ENCODE measurements around the gene LARP4B.
"Not testable (repeated sequence)": the region's sequence is repeated elsewhere in the genome, so short reads cannot be mapped to it uniquely, and the experiment has no call there.

Gene LARP4B

DNA sequence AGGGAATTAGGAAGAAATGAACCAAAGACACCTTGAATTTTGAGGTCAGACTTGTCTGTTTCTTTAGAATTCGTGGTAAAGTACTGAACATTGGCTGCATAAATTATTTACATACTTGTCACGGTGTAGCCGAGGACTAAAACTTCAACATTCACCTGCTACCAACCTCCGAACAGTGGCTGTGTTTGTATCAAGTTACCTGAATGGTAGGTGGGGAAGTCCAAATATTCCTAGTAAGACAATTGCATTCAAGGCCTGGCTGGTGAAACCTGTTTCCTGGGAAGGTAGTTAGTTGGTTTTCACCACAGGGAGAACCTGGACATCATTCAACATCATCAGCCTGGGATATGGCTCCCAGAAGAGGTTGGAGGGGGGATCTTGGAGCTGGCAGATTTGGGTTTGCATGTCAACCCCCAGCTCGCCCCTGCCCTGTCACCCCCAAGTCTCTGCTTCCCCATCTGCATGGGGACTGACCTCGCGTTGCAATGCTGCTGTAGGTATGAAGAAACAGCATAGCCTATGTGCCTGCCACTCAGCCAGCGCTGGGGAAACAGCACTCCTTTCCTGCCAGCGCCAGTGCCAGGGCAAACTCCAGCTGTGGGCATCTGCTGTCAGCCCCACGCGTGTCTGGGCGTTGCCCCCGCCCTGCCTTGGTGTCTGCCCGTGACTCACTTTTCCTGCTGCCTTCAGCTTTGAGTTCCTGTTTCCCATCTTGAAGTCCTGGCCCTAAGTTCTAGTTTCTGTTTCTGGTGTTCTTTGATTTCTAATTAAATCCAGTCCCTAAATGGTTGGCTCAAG is 12.7 kb upstream of the LARP4B start:
- TF ChIP-seq, protein P1, sequence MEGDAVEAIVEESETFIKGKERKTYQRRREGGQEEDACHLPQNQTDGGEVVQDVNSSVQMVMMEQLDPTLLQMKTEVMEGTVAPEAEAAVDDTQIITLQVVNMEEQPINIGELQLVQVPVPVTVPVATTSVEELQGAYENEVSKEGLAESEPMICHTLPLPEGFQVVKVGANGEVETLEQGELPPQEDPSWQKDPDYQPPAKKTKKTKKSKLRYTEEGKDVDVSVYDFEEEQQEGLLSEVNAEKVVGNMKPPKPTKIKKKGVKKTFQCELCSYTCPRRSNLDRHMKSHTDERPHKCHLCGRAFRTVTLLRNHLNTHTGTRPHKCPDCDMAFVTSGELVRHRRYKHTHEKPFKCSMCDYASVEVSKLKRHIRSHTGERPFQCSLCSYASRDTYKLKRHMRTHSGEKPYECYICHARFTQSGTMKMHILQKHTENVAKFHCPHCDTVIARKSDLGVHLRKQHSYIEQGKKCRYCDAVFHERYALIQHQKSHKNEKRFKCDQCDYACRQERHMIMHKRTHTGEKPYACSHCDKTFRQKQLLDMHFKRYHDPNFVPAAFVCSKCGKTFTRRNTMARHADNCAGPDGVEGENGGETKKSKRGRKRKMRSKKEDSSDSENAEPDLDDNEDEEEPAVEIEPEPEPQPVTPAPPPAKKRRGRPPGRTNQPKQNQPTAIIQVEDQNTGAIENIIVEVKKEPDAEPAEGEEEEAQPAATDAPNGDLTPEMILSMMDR (IDR thresholded peaks at IDR 0.05; ENCODE audit: control extremely low read depth, extremely low read depth, low read depth, missing control alignments), result no peak
- CTCF ChIA-PET, result interaction anchor here (1.0 to 2.3 kb wide), 4 partner anchors 11 to 137 kb away, joined by 3 to 11 read pairs (median 4); no protein-coding TSS in a partner anchor
- POLR2A ChIA-PET, result no interaction called here
- peak; percentile 39 for DNase-seq (ENCODE audit: extremely low spot score)

DNA sequence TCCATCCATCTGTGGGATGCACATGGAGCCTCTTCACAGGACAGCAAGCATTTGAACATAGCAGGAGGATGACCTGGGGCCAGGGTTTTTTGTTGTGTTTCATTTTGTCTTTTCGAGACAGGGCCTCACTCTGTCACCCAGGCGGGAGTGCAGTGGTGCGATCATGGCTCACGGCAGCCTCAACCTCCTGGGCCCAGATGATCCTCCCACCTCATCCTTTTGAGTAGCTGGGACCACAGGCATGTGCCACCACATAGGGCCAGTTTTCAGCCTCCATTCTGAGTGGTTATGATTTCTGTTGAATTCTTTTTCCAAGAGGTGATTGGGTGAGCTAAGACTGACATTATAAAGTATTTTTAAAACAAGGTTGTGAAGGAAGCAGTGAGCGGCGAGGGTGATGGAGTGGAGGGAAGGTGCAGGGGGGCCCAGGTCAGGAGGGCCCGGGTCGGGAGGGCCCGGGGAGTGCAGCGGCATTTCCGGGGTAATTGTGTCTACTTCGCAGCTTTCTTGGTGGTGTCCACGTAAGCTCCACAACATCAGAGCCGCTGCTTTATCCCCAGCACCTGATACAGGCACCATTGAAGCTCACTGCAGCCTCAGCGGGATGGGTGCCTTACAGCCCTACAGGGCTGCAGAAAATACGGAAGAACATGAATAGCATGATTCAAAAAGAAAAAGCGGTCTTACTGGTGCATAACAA is 12.0 kb upstream of the LARP4B start:
- ChIA-PET CTCF (interaction anchor here (1.0 to 2.3 kb wide), 4 partner anchors 11 to 138 kb away, joined by 3 to 11 read pairs (median 4); no protein-coding TSS in a partner anchor), POLR2A (no interaction called here)
- TF ChIP-seq, protein P1 (IDR thresholded peaks at IDR 0.05; ENCODE audit: control extremely low read depth, extremely low read depth, low read depth, missing control alignments), result no peak
- DNase-seq (ENCODE audit: extremely low spot score), result peak; percentile 47

DNA sequence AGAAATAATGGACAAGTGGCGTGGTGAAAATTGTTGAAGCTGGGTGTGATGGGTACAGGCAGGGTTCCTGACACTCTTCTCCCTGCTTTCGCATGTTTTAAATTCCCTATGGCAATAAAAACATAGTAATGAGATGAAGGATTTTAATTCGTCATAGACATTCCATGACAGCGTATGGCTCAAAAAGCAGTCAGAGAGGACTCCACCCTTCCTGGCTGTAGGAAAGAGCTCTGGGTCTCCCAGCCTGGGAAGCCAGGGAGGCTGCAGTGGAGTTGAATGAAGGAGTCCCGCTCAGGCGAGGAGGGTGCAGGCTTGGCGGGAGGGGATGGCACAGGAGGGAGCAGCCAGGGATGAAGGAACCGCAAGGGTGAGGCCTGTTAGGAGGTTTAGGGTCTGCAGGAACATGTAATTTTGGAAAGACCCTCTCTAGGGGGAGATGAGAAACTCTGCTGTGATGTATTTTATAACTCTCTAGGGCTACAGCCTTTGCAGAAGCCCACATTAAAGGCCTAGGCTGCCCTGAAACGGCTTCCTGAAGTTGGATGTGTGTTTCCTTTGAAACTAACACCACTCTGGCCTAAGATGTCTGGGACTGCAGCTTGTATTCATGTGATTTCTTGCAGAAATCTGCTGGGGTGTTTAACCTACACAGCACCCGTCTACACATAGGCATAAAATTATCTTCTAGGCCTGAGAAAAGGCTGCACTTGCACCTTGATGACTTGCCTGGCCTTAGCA is 7.6 kb upstream of the LARP4B start:
- CTCF ChIA-PET, result interaction anchor here (1.2 kb wide), 1 partner anchor 15 kb away, joined by 3 read pairs; no protein-coding TSS in a partner anchor
- POLR2A ChIA-PET, result no interaction called here
- TF ChIP-seq, protein P1 (IDR thresholded peaks at IDR 0.05; ENCODE audit: control extremely low read depth, extremely low read depth, low read depth, missing control alignments), result no peak
- DNase-seq (ENCODE audit: extremely low spot score), result no peak

DNA sequence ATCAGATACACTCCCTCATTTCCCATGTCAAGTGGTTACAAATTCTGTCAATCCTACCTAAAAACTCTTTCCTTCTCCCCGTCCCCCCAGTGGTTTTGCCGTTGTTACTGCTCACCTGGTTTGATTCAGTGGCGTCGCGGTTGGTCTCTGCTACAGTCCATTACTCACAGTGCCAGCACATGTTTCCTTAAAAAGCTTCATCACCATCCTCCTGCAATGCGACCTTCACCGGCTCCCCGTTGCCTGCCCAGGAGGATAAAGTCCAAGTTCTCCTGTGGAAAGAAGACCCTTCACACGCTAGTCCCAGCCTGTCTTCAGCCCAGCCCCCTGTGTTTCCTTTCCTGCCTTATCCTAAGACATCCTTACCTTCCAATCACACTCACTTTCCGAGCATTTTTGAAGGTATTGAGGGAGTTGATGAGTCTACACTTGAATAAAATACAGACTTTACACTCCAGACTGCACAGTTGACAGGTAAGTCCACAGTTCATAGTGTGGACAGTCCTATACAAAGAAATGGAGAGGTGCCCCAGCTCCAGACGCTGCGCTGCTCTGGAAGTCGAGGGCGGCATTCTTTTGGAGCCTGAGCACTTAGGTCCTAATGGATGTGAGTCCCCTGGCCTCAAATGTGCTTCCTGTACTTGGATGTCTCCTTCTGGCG is 3.4 kb upstream of the LARP4B start:
- no peak for DNase-seq (ENCODE audit: extremely low spot score)
- ChIA-PET POLR2A (no interaction called here), CTCF (no interaction called here)
- TF ChIP-seq, protein P1 (IDR thresholded peaks at IDR 0.05; ENCODE audit: control extremely low read depth, extremely low read depth, low read depth, missing control alignments), result no peak

DNA sequence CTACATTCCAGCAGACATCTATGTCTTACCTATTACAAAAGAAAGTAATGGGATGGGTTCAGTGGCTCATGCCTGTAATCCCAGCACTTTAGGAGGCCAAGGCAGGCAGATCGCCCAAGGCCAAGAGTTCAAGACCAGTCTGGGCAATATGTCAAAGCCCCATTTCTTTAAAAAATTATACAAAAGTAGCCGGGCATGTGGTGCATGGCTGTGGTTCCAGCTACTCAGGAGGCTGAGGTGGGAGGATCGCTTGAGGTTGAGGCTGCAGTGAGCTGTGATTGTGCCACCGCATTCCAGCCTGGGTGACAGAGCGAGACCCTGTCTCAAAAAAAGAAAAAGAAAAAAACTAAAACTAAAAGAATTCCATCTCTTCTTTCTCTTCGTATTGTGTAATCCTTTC is 2.7 kb upstream of the LARP4B start:
- DNase-seq (ENCODE audit: extremely low spot score); CTCF ChIA-PET: not testable (repeated sequence)
- POLR2A ChIA-PET, result interaction anchor here (0.6 kb wide), 1 partner anchor 57 kb away, joined by 6 read pairs; no protein-coding TSS in a partner anchor

DNA sequence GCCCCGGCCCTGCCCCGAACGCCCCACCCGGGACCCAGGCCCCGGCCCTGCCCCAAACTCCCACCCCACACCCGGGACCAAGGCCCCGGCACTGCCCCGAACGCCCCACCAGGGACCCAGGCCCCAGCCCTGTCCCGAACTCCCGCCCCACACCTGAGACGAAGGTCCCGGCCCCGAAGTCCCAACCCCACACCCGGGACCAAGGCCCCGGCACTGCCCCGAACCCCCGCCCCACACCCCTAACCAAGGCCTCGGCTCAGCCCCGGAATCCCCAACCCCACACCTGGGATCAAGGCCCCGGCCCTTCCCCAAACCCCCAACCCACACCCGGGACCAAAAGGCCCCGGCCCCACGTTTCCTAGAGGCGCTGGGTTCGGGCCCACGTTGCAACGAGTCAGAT is 1.1 kb upstream of the LARP4B start:
- POLR2A ChIA-PET, result interaction anchor here (1.0 kb wide), 1 partner anchor 116 kb away, joined by 3 read pairs; the partner anchor contains the start of gene IDI1
- TF ChIP-seq, protein P1 (IDR thresholded peaks at IDR 0.05; ENCODE audit: control extremely low read depth, extremely low read depth, low read depth, missing control alignments), result no peak
- CTCF ChIA-PET, result interaction anchor here (1.1 to 1.3 kb wide), 2 partner anchors 11 to 18 kb away, joined by 3 to 4 read pairs; no protein-coding TSS in a partner anchor
- no peak for DNase-seq (ENCODE audit: extremely low spot score)
